AG09319 (cell line): ENCODE results near the gene FNDC11.

Experiments used
- DNase-seq: peaks from one replicate; pipeline ENCODE4 v3.0.0-alpha.2; 2010; ENCODE audit warnings: low read depth; ENCODE audit errors: extremely low read depth
- CTCF ChIP-seq: IDR thresholded peaks from 2 replicates; pipeline ENCODE4 v1.5.1; 2011; ENCODE audit warnings: low read depth, mild to moderate bottlenecking, inconsistent platforms, low read length, moderate library complexity

The FNDC11 gene

GRCh38 chr20:63586797-63587196, 32.8 kb downstream of the FNDC11 start:
- DNase-seq: no peak
- no peak for TF ChIP-seq CTCF

GRCh38 chr20:63587256-63587655, 33.3 kb downstream of the FNDC11 start:
- TF ChIP-seq CTCF: no peak

GRCh38 chr20:63587776-63588591, 34.0 kb downstream of the FNDC11 start:
- DNase-seq: no peak

More at GRCh38 chr20:63587256-63587655, 33.3 kb downstream of the FNDC11 start:
- no peak for DNase-seq

GRCh38 chr20:63588641-63589041, 34.7 kb downstream of the FNDC11 start:
- no peak for DNase-seq
- TF ChIP-seq CTCF: no peak

More at GRCh38 chr20:63587776-63588591, 34.0 kb downstream of the FNDC11 start:
- no peak for TF ChIP-seq CTCF

GRCh38 chr20:63589261-63590217, 35.6 kb downstream of the FNDC11 start:
- no peak for TF ChIP-seq CTCF
- DNase-seq: no peak

- no peak for TF ChIP-seq CTCF
- DNase-seq: no peak
Measured at GRCh38 chr20:63590218-63591146, 36.5 kb downstream of the FNDC11 start.
